Measurements from ENCODE around the gene FREM1.

FREM1 gene

GRCh38 chr9:14814249-14814628, 96.0 kb downstream of the FREM1 start:
- no peak for DNase-seq (ENCODE audit: low spot score)

GRCh38 chr9:14813336-14814248, 96.6 kb downstream of the FREM1 start:
- DNase-seq (ENCODE audit: low spot score): no peak

- no peak for DNase-seq (ENCODE audit: low spot score)
Measured at GRCh38 chr9:14812806-14813205, 97.4 kb downstream of the FREM1 start.

DNA sequence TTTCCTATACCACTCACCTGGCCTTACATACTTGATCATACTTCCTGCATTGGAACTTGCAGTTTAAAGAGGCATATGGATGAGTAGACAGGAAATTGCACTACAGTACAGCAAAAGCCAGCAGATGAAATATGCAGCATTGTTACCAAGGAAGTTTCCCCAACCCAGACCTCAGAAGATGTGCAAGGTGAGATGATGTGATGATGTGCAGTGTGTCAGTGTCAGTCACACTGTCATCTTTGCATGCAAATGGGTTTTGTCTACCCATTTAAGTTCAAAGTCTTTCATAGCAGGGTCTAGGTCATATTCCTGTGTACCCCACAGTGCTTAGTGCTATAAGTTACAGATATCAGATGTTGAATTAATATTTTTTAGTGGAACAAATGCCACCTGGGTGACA, 98.4 kb downstream of the FREM1 start:
- no peak for DNase-seq (ENCODE audit: low spot score)

DNA sequence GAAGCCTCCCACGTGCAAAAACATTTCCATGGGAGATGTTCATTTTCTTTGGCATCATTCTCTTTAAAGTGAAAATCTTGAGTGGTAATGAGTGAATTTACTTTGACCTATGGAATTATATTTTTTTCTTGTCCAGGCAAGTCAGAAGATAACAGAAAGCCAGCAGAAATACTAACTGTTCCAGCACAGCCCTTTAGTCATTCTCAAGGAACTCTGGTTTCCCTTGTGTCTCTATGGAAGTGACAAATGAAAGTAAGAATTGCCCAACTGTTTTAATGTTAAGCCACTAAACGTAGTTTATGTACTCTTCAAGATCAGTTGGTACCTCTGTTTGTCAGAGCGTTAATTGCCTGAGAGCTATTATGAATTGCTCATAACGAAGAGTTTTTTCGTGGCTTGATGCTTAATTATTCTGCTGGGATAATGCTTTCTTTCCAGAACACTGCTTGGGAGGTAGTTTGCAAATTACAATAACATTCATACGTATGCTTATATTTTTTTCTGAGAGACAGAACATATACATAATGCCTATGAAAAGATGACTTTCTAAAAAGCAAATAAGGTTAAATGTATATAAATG, 103.2 kb downstream of the FREM1 start:
- no peak for DNase-seq (ENCODE audit: low spot score)

- DNase-seq (ENCODE audit: low spot score): no peak
Measured at GRCh38 chr9:14799030-14799429, 111.2 kb downstream of the FREM1 start.

DNA sequence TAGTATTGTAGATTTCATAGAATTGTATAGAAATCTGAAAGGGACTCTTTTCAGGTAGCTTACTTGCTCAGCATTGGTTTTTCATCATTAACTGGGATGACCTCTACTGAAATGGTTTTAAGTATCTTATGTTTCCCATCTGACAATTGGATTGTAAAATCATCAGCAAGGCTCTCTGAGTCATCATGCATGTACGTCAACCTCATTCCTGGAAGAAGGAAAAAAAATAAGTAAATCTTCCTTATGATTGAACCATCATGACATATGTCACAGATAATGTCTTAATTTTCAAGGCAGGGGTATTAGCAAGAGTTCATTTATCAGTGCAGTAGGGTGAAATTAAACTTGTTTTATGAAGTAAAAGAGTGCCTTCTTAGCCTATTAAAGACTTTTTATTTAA, 112.8 kb downstream of the FREM1 start:
- no peak for DNase-seq (ENCODE audit: low spot score)

- no peak for DNase-seq (ENCODE audit: low spot score)
Measured at GRCh38 chr9:14793389-14793788, 116.8 kb downstream of the FREM1 start.

- DNase-seq (ENCODE audit: low spot score): no peak
Measured at GRCh38 chr9:14790628-14791027, 119.6 kb downstream of the FREM1 start.

DNA sequence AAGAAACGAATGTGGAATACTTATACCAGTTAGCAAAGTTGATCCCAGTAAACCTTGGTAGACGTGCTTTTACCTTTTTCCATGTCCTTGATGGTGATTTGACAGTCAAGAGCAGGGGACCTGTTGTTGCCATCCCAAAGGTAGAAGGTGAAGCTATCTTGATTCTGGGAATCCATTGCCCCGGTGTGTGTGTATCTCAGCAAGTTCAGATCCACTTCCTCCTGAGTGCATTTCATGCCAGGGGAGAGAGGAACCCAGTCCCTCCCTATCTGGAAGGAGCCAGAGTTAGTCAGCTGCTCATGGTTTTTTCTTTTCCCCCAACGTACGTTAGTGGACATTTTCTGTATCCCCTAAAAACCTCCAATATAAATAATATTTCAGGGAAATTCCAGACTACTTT, 121.4 kb downstream of the FREM1 start:
- DNase-seq (ENCODE audit: low spot score): no peak

DNA sequence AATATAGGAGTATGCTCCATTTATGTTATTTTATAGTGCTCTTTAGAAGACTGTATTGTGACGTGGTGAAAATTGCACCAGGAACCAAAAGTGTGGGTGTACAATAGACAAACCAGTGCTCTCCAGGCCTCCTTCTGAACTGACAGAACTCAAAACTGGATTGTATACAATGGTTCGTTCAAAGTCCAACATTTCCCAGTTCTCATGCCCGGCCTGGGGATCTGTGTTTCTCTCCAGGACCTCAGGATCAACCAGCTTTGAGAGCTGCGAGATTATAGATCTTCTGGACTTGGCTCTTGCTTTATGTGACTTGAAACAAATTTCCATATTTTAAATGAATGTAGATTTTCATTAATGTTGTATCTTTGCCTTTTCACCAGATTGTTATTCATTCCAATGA, 126.9 kb downstream of the FREM1 start:
- no peak for DNase-seq (ENCODE audit: low spot score)

- DNase-seq (ENCODE audit: low spot score): no peak
Measured at GRCh38 chr9:14782286-14783051, 127.8 kb downstream of the FREM1 start.

DNA sequence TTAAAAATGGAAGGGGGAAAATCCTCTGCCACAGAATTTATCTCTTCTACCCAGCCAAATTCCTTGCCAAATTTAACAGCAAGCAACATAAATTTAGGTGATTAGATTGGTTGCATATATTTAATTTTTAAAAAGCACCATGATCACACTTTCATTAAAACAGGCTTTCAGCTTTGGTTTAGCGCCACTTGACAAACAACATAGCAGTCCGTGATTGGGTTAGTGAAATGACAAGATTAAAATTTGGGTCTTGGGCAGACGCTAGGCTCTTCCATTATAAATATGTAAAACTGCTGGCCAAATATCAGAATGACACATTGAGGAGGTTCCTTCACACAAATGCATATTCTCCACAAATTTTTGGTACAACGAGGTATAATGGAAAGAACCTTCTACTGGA, 129.5 kb downstream of the FREM1 start:
- DNase-seq (ENCODE audit: low spot score): no peak

DNA sequence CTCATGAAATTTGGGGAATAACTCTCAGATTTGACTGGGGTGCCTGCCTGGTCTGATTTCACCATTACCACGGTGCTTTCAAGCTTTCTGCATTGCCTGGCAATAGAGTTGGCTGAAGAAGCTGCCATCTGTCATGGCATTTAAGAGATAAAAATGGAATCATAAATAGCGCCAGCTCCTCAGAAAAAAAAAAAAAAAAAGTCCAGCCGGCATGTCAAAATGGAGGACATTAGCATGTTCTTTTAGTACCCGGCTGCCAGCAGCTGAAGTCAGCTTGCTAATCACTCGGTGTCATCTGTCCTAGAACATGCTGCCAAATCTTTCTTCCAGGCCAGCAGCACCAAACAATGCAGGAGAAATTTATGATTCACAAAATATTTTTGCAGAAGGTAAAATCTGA, 130.0 kb downstream of the FREM1 start:
- no peak for DNase-seq (ENCODE audit: low spot score)

DNA sequence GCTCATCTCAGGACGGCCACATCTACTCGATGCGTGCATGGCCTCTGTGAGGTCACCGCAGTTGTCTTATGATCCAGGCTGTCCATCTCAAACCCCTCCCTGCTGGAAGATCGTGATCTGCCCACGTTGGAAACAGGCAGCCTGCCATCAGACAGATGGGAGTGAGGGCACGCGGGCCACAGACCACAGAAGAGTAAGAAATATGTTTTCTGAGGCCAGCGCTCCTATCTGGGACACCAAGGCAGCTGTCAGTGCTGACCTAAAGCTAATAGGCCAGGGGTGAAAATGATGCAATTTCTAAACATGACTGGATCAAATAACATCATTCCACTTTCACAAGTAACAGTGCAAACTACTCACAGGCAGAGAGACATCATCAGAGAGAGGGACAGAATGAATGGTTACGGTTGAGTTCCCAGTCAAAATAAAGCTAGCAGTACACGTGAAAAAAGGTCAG, 130.6 kb downstream of the FREM1 start:
- DNase-seq (ENCODE audit: low spot score): no peak

DNA sequence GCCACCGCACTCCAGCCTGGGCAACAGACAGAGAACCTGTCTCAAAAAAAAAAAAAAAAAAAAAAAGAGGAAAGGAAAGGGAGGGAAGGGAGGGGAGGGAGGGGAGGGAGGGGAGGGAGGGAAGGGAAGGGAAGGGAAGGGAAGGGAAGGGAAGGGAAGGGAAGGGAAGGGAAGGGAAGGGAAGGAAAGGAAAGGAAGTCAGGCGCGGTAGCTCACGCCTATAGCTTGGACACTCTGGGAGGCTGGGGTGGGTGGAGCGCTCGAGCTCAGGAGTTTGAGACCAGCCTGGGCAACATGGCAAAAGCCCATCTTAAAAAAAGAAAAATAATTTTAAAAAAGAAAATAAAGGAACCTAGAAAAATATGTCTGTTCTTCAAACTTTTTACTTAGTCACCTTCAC, 131.7 kb downstream of the FREM1 start:
- no peak for DNase-seq (ENCODE audit: low spot score)

DNA sequence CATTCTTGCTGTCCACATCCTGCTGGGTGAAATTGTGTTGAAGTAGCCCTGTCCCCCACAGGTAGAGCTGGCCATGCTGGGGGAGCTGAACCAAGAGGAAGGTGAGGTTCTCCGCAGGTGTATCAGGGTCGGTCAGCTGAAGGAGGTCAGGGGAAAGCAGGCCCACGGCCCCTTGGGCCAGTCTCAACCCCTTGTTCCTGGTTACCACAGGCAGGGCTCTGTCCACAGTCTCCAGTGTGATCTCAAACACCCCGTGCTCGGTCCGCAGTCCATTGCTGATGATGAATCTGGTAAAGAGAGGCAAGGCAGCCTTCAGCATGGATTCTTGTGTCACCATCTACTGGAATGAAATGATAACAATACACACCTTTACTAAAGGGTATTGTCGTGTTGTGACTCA, 134.3 kb downstream of the FREM1 start:
- no peak for DNase-seq (ENCODE audit: low spot score)

DNA sequence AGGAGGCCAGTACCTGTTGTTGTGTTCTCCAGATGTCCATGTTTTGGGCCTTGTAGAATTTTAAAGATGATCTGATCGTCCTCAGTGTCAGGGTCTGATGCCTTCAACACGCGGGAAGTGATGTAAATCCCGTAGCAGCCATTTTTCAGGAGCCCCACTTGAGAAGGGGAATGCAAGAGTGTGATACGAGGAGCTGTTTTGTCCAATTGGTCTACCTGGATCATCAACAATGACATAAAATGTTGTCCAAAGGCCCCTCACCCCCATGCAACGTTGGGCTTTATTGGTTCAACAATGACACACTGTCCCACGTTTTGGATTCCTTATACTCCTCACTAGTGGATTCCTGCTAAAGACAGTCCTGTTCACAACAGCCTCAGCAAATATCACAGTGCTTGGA, 139.6 kb downstream of the FREM1 start:
- no peak for DNase-seq (ENCODE audit: low spot score)

- no peak for DNase-seq (ENCODE audit: low spot score)
Measured at GRCh38 chr9:14769230-14769571, 141.0 kb downstream of the FREM1 start.

DNA sequence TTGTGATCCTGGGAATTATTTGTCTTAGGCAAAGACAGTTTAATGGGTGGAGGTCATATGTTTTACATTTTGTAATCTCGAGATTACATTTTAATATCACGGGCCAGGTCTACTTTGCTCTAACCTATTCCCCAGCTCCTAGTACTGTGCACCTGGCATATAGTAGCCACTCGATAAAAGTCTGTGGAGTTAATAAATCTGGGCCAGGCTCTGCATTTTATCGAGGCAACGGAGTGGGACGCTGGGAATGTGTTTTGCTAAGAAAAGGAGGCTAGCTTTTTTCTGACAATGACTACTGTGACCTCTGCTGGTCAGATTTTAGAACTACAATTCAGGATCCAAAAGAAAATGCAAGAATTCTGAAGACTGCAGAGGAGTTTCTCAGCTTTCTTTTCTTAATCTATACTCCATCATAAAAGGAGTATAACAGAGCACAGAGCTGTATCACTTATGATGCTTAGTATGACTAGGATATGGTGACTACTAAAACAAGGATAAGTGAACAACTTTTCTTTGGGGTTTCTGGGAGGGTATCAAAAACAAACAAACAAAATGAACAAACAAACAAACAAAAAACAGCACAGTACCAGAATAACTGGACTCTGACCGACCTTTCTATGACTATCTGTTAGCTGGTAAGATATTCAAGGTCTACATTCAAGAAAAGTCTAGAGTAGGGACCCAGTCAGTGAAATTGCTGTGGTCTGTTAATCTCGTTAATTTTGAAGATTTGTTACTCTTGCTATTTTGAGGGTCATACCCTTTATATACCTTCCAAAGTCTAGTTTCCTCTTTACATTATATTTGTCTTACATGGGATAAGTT, 141.6 kb downstream of the FREM1 start:
- DNase-seq (ENCODE audit: low spot score): peak; percentile 4

DNA sequence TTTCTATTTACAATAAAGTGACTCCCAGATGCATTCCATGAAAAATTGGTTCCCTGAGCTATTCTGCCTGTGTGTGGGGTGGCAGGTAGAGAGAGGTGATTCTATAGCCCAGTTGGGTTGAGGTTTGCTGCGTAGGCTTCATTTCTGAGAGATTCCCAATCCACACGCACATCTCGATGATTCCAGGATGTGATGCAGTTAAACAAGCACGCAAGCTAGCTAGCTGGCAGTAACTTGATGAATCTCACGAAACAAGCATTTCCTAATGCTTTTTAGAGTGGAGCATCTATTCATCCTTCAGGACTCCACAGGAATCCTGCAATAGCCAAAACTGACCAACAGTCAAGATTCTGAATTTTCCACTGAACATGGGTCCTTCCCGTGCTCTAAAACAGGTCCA, 143.9 kb downstream of the FREM1 start:
- DNase-seq (ENCODE audit: low spot score): no peak

DNA sequence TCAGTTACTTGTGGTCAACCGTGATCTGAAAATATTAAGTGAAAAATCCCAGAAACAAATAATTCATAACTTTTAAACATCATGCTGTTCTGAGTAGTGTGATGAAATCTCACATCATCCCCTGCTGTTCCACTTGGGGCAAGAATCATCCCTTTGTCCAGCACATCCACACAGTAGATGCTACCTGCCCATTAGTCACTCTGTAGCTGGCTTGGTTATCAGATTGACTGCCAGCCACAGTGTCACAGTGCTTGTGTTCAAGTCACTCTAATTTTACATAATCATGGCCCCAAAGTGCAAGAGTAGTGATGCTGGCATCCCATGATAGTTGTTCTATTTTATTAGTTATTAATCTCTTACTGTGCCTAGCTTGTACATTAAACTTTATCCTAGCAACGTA, 148.6 kb downstream of the FREM1 start:
- DNase-seq (ENCODE audit: low spot score): no peak

Data from germinal center (tissue), 1 donor.